CD4-positive, alpha-beta memory T cell (primary cell): ENCODE results near the gene KCNJ5. TPM values are rescaled to one million over a fixed set of nuclear protein-coding genes. Genes with fewer than 3 reads are reported as not detected.

Experiments used
- CTCF ChIA-PET: fragments of 350-600 bp; sonication (Branson Sonifier 250); formaldehyde crosslinking; loops from one replicate; lab custom pipeline; 2021; ENCODE audit warnings: inconsistent platforms; ENCODE audit not compliant: partially characterized antibody; lab: Charles Lee
- POLR2A ChIA-PET: fragments of 350-600 bp; sonication (Branson Sonifier 250); formaldehyde crosslinking; loops from one replicate; lab custom pipeline; 2021; ENCODE audit not compliant: partially characterized antibody; lab: Charles Lee
- DNase-seq, 5 donors: peaks; one replicate each; pipeline versions ENCODE4 v3.0.0 to v3.0.0-alpha.2; 2020 to 2022; ENCODE audit warnings: mixed read lengths in 1 of 5
- H3K27ac ChIP-seq: one replicate; pipeline ENCODE4 v1.7.0; 2013; ENCODE audit warnings: low read depth, low read length
- H3K27me3 ChIP-seq: 2 replicates; pipeline ENCODE4 v1.7.0; 2013; ENCODE audit warnings: mild to moderate bottlenecking, low read length, moderate library complexity; ENCODE audit not compliant: insufficient read depth
- H3K36me3 ChIP-seq: 2 replicates; pipeline ENCODE4 v1.7.0; 2013; ENCODE audit warnings: mild to moderate bottlenecking, low read length, moderate library complexity; ENCODE audit not compliant: insufficient read depth
- H3K4me1 ChIP-seq: 2 replicates; pipeline ENCODE4 v1.7.0; 2013; ENCODE audit warnings: mild to moderate bottlenecking, low read length, moderate library complexity; ENCODE audit not compliant: insufficient read depth
- H3K4me3 ChIP-seq, 2 donors: one replicate each; pipeline ENCODE4 v1.7.0; 2013; ENCODE audit warnings: low read length in 2 of 2, mild to moderate bottlenecking in 1 of 2
- H3K9me3 ChIP-seq, 2 donors: one replicate each; pipeline ENCODE4 v1.7.0; 2013; ENCODE audit warnings: low read length in 2 of 2, control low read depth in 1 of 2; ENCODE audit not compliant: control insufficient read depth in 1 of 2
- H3K27ac Mint-ChIP-seq, 7 donors: one replicate each; pipeline ENCODE4 v1.8.0; 2020 to 2021; ENCODE audit warnings: mixed read lengths in 7 of 7, mild to moderate bottlenecking in 6 of 7, inconsistent platforms in 3 of 7, moderate library complexity in 3 of 7
- H3K27me3 Mint-ChIP-seq, 2 donors: one replicate each; pipeline ENCODE4 v1.8.0; 2020 to 2021; ENCODE audit warnings: mixed read lengths in 2 of 2
- H3K36me3 Mint-ChIP-seq, 2 donors: one replicate each; pipeline ENCODE4 v1.8.0; 2020 to 2021; ENCODE audit warnings: mixed read lengths in 2 of 2, inconsistent platforms in 1 of 2, mild to moderate bottlenecking in 1 of 2
- H3K4me1 Mint-ChIP-seq, 4 donors: one replicate each; pipeline ENCODE4 v1.8.0; 2020 to 2021; ENCODE audit warnings: mixed read lengths in 4 of 4, mild to moderate bottlenecking in 1 of 4
- H3K4me3 Mint-ChIP-seq, 8 donors: one replicate each; pipeline ENCODE4 v1.8.0; 2020 to 2021; ENCODE audit warnings: mixed read lengths in 8 of 8, mild to moderate bottlenecking in 7 of 8, moderate library complexity in 6 of 8, inconsistent platforms in 3 of 8
- H3K9me3 Mint-ChIP-seq, 8 donors: one replicate each; pipeline ENCODE4 v1.8.0; 2020 to 2021; ENCODE audit warnings: mixed read lengths in 8 of 8, mild to moderate bottlenecking in 5 of 8, inconsistent platforms in 3 of 8, moderate library complexity in 1 of 8
- intact Hi-C: fragments of 100-400 bp; cut with micrococcal nuclease; formaldehyde crosslinking; loops from one replicate; pipeline ENCODE4 v1.15.1; 2023
- polyA plus RNA-seq, 2 donors: library from polyadenylated mRNA; unstranded; fragments of 300-500 nt; fragmentation: Illumina TruSeq; gene quantifications; one replicate each; pipeline ENCODE4 v1.2.3, GENCODE V29; 2021
- total RNA-seq, 2 experiments: library from RNA; stranded (reverse); gene quantifications; one replicate each; pipeline ENCODE4 v1.2.3, GENCODE V29; 2021

Gene KCNJ5
- total and polyA plus RNA-seq, 4 experiments from 2014 or later: 0.23 to 0.33 TPM; not detected in 2

DNA sequence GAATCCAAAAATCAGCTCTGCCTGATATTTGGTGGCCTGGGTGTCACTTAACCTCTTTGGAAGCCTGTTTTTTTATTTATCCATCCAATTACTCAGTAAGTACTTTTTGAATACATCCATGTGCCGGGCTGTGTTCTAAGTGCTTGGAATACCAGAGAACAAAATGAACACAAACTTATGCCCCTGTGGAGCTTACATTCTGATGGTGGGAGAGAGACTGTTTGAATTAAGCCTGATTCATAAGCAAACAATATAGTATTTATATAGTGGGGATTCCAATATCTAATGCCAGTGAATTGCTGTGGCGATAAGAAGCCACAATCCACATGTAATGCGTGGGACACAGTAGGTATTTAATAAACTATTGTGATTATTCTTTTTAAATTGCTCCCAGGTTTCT, 19.4 kb downstream of the KCNJ5 start:
- intact Hi-C loops: no loop called here
- no peak overlapping the region for H3K27ac ChIP-seq
- ChIA-PET POLR2A (no interaction called here), CTCF (interaction anchor here (11.7 kb wide), 1 partner anchor 25 kb away, joined by 104 read pairs; no protein-coding TSS in a partner anchor)
- H3K36me3 ChIP-seq: no peaks in the 10 kb centered on the region
- H3K27me3 ChIP-seq: peaks cover 18% of the 10 kb centered on the region
- Mint-ChIP-seq H3K9me3 (peaks cover 0 to under 1% (median 0%) of the 10 kb centered on the region in 8 donors), H3K27me3 (peaks cover 20 to 31% of the 10 kb centered on the region in 2 donors), H3K36me3 (no peaks in the 10 kb centered on the region), H3K4me3 (no peak overlapping the region), H3K4me1 (peaks cover 6 to 11% (median 8%) of the 10 kb centered on the region in 4 donors), H3K27ac (no peak overlapping the region)
- H3K9me3 ChIP-seq: no peaks in the 10 kb centered on the region
- no peak overlapping the region for H3K4me3 ChIP-seq
- peaks cover 10% of the 10 kb centered on the region for H3K4me1 ChIP-seq
- no peak for DNase-seq

DNA sequence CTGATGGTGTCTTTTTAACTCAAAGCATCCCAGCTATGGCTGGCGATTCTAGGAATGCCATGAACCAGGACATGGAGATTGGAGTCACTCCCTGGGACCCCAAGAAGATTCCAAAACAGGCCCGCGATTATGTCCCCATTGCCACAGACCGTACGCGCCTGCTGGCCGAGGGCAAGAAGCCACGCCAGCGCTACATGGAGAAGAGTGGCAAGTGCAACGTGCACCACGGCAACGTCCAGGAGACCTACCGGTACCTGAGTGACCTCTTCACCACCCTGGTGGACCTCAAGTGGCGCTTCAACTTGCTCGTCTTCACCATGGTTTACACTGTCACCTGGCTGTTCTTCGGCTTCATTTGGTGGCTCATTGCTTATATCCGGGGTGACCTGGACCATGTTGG, 20.1 kb downstream of the KCNJ5 start:
- Mint-ChIP-seq H3K4me3 (no peak overlapping the region), H3K27me3 (peaks cover 24 to 32% of the 10 kb centered on the region in 2 donors), H3K36me3 (no peaks in the 10 kb centered on the region), H3K4me1 (peaks cover under 1 to 5% (median 2%) of the 10 kb centered on the region in 4 donors), H3K9me3 (peaks cover 0 to 3% (median 0%) of the 10 kb centered on the region in 8 donors), H3K27ac (no peak overlapping the region)
- POLR2A ChIA-PET: no interaction called here
- intact Hi-C loops: no loop called here
- Histone ChIP-seq H3K36me3 (no peaks in the 10 kb centered on the region), H3K27me3 (peaks cover 18% of the 10 kb centered on the region), H3K4me1 (peaks cover 5% of the 10 kb centered on the region), H3K27ac (no peak overlapping the region), H3K9me3 (no peaks in the 10 kb centered on the region), H3K4me3 (no peak overlapping the region)
- CTCF ChIA-PET: interaction anchor here (11.7 kb wide), 1 partner anchor 25 kb away, joined by 104 read pairs; no protein-coding TSS in a partner anchor
- no peak for DNase-seq

DNA sequence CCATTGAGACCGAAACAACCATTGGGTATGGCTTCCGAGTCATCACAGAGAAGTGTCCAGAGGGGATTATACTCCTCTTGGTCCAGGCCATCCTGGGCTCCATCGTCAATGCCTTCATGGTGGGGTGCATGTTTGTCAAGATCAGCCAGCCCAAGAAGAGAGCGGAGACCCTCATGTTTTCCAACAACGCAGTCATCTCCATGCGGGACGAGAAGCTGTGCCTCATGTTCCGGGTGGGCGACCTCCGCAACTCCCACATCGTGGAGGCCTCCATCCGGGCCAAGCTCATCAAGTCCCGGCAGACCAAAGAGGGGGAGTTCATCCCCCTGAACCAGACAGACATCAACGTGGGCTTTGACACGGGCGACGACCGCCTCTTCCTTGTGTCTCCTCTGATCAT, 20.5 kb downstream of the KCNJ5 start:
- H3K36me3 ChIP-seq: no peaks in the 10 kb centered on the region
- DNase-seq: no peak
- Mint-ChIP-seq H3K4me3 (no peak overlapping the region), H3K27ac (no peak overlapping the region), H3K36me3 (no peaks in the 10 kb centered on the region), H3K4me1 (peaks cover 0 to under 1% (median 0%) of the 10 kb centered on the region in 4 donors), H3K9me3 (peaks cover 0 to 3% (median 0%) of the 10 kb centered on the region in 8 donors), H3K27me3 (peaks cover 24 to 33% of the 10 kb centered on the region in 2 donors)
- no peak overlapping the region for H3K4me3 ChIP-seq
- intact Hi-C loops: no loop called here
- H3K27ac ChIP-seq: no peak overlapping the region
- ChIA-PET POLR2A (no interaction called here), CTCF (interaction anchor here (11.7 kb wide), 1 partner anchor 26 kb away, joined by 104 read pairs; no protein-coding TSS in a partner anchor)
- peaks cover 14% of the 10 kb centered on the region for H3K27me3 ChIP-seq
- H3K9me3 ChIP-seq: no peaks in the 10 kb centered on the region
- H3K4me1 ChIP-seq: peaks cover under 1% of the 10 kb centered on the region

DNA sequence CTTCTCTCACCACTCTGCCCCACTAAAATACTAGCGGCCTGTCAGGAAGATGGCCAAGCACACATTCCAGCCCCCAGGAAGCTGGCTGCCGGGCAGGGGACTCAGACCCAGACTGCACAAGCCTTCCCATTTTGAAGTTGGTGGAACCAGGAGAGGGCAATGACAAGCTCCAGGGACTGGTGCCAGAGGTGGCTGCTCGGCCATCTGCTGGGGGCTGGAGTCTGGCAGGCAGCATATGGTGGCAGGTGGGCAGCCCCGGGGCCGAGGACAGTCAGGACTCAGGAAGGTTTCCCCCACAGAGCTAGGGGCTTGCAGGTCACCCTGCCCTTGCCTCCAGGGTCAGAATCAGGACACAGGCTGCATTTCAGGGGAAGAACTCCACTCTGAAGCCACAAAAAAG, 22.6 kb downstream of the KCNJ5 start:
- CTCF ChIA-PET: interaction anchor here (2.3 kb wide), 1 partner anchor 29 kb away, joined by 8 read pairs; no protein-coding TSS in a partner anchor
- intact Hi-C loops: no loop called here
- Mint-ChIP-seq H3K4me1 (no peaks in the 10 kb centered on the region), H3K36me3 (peaks cover 0 to 3% of the 10 kb centered on the region in 2 donors), H3K27ac (no peak overlapping the region), H3K9me3 (peaks cover 0 to 3% (median 0%) of the 10 kb centered on the region in 8 donors), H3K4me3 (no peak overlapping the region), H3K27me3 (peaks cover 21 to 40% of the 10 kb centered on the region in 2 donors)
- Histone ChIP-seq H3K4me3 (no peak overlapping the region), H3K27me3 (peaks cover 10% of the 10 kb centered on the region), H3K4me1 (no peaks in the 10 kb centered on the region), H3K27ac (no peak overlapping the region), H3K36me3 (no peaks in the 10 kb centered on the region), H3K9me3 (no peaks in the 10 kb centered on the region)
- DNase-seq: no peak
- POLR2A ChIA-PET: no interaction called here

DNA sequence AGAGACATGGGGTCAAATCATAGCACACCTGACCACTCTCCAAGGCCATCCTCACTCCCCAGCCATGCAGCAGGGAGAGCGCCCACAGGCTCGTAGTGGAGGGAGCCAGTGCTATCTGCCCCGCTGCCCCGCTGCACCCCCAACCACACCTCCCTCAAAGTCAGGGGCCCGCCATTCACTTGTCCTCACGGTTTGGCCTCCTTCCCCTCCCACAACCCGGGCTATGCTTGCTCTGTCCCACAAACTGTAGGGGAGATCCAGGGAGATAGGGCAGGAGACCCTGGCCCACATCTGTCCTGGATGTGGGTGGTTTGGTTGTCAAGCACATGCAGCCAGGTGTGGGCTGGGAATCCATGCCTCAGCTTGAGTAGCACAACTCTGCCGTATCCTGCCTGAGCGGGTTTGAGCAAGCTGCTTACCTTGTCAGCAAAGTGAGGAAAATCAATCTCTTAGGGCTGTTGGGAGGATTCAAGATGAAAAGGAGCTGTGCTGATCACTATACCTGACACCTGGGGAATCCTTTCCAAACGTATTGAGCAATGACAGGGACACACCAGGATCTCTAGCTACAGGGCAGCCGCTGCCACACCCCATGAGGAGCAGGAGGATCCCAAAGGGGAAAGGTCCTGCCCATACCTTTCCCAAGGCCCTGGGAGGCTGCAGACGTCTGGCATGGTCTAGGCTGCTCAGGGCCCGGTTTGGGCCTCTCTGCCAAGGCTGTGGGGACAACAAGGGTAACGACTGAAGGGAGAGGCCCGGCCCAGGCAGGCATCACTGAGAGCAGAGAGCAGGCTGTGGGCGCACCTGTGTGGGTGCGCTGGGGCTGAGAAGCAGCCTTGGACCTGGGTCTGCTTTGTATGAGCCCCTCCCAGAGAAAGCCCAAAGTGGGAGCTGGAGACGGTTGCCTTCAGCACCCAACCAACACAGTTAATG, 23.3 kb downstream of the KCNJ5 start:
- Mint-ChIP-seq H3K36me3 (peaks cover 0 to 3% of the 10 kb centered on the region in 2 donors), H3K27me3 (peaks cover 19 to 36% of the 10 kb centered on the region in 2 donors), H3K27ac (no peak overlapping the region), H3K4me3 (no peak overlapping the region), H3K9me3 (peaks cover 0 to 3% (median 0%) of the 10 kb centered on the region in 8 donors), H3K4me1 (peaks cover 0 to 3% (median 0%) of the 10 kb centered on the region in 4 donors)
- ChIA-PET POLR2A (no interaction called here), CTCF (interaction anchor here (2.3 kb wide), 1 partner anchor 29 kb away, joined by 8 read pairs; no protein-coding TSS in a partner anchor)
- H3K4me1 ChIP-seq: no peaks in the 10 kb centered on the region
- no peaks in the 10 kb centered on the region for H3K9me3 ChIP-seq
- DNase-seq: no peak
- H3K27me3 ChIP-seq: peaks cover 4% of the 10 kb centered on the region
- H3K4me3 ChIP-seq: no peak overlapping the region
- intact Hi-C loops: no loop called here
- H3K27ac ChIP-seq: no peak overlapping the region
- no peaks in the 10 kb centered on the region for H3K36me3 ChIP-seq

DNA sequence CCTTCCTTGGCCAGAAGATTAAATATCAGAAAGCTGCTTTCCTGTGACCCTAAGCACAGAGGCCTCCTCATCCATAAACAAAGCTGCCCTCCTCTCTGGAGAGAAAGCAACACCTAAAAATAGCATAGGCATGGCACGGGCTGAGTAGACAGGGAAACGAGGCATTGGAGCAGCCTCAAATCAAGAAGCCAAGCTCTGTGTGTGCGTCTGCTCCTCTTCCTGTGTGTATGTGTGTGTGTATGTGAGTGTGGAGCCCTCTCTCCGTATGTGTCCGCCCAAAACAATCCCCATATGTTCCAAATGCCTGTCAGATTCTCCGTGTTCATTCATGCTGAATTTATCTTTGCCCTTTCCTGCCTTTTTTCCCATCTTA, 24.0 kb downstream of the KCNJ5 start:
- no peak for DNase-seq
- Mint-ChIP-seq H3K27ac (no peak overlapping the region), H3K36me3 (peaks cover 0 to 3% of the 10 kb centered on the region in 2 donors), H3K4me1 (peaks cover 0 to 3% (median 0%) of the 10 kb centered on the region in 4 donors), H3K9me3 (peaks cover 0 to 3% (median 0%) of the 10 kb centered on the region in 8 donors), H3K27me3 (peaks cover 13 to 32% of the 10 kb centered on the region in 2 donors), H3K4me3 (no peak overlapping the region)
- H3K27me3 ChIP-seq: peaks cover 4% of the 10 kb centered on the region
- CTCF ChIA-PET: interaction anchor here (2.3 kb wide), 1 partner anchor 30 kb away, joined by 8 read pairs; no protein-coding TSS in a partner anchor
- intact Hi-C loops: no loop called here
- H3K36me3 ChIP-seq: no peaks in the 10 kb centered on the region
- H3K4me3 ChIP-seq: no peak overlapping the region
- no peaks in the 10 kb centered on the region for H3K4me1 ChIP-seq
- no peak overlapping the region for H3K27ac ChIP-seq
- POLR2A ChIA-PET: no interaction called here
- H3K9me3 ChIP-seq: no peaks in the 10 kb centered on the region

DNA sequence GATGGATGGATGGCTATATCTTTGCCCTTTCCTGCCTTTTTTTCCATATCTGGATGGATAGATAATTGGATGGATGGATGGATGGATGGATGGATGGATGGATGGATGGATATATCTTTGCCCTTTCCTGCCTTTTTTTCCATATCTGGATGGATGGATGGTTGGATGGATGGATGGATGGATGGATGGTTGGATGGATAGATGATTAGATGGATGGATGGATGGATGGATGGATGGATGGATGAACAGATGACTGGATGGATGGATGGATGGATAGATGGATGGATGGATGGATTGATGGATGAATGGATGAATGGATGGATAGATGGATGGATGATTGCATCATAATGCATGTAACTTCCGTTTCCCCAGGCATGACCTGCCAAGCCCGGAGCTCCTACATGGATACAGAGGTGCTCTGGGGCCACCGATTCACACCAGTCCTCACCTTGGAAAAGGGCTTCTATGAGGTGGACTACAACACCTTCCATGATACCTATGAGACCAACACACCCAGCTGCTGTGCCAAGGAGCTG, 24.9 kb downstream of the KCNJ5 start:
- no peaks in the 10 kb centered on the region for H3K36me3 ChIP-seq
- CTCF ChIA-PET: interaction anchor here (1.6 kb wide), 1 partner anchor 12 kb away, joined by 4 read pairs; no protein-coding TSS in a partner anchor
- H3K4me1 Mint-ChIP-seq: peaks cover 0 to 3% (median 0%) of the 10 kb centered on the region in 4 donors
- H3K4me3 ChIP-seq: no peak overlapping the region
- H3K27me3 ChIP-seq: peaks cover under 1% of the 10 kb centered on the region
- no peaks in the 10 kb centered on the region for H3K4me1 ChIP-seq
- POLR2A ChIA-PET: no interaction called here
- no peak overlapping the region for H3K27ac ChIP-seq
- H3K4me3 Mint-ChIP-seq: no peak overlapping the region
- peaks cover 0 to 3% (median 0%) of the 10 kb centered on the region in 8 donors for H3K9me3 Mint-ChIP-seq
- no peak overlapping the region for H3K27ac Mint-ChIP-seq
- no peak for DNase-seq
- H3K9me3 ChIP-seq: no peaks in the 10 kb centered on the region
- peaks cover 0 to 3% of the 10 kb centered on the region in 2 donors for H3K36me3 Mint-ChIP-seq
- H3K27me3 Mint-ChIP-seq: peaks cover 14 to 33% of the 10 kb centered on the region in 2 donors
- intact Hi-C loops: no loop called here
